H1 (cell line): Measurements from ENCODE around the gene DTX3. TPM values are rescaled to one million over a fixed set of nuclear protein-coding genes. Genes with fewer than 3 reads are reported as not detected.

Source experiments
- CTCF ChIA-PET: fragments of 300-600 bp; sonication (Branson Sonifier 250); formaldehyde crosslinking; loops from one replicate; lab custom pipeline; 2021; ENCODE audit not compliant: partially characterized antibody; lab: Charles Lee
- POLR2A ChIA-PET: fragments of 300-600 bp; sonication (Branson Sonifier 250); formaldehyde crosslinking; loops from one replicate; lab custom pipeline; 2021; ENCODE audit warnings: inconsistent platforms; ENCODE audit not compliant: partially characterized antibody; lab: Charles Lee
- DNase-seq, 2 experiments: peaks; one replicate each; pipeline versions ENCODE4 v3.0.0 to v3.0.0-alpha.2; 2010 to 2022; ENCODE audit warnings: low spot score in 2 of 2, low read depth in 1 of 2, mixed read lengths in 1 of 2
- FAIRE-seq: peaks from 2 replicates; lab custom pipeline; 2011; peaks lifted over from hg19 to GRCh38; lab: Jason Lieb, UNC
- H2AFZ ChIP-seq: 2 replicates; pipeline ENCODE4 v1.8.1; 2012; ENCODE audit warnings: low read length, inconsistent platforms
- H2AK5ac ChIP-seq: 2 replicates; pipeline ENCODE4 v1.6.1; 2013; ENCODE audit warnings: low read depth, low read length
- H2BK120ac ChIP-seq: replicated peaks from 2 replicates; pipeline ENCODE3; 2013; ENCODE audit warnings: low read depth, low read length, inconsistent platforms
- H2BK12ac ChIP-seq: 2 replicates; pipeline ENCODE4 v1.6.1; 2013; ENCODE audit warnings: low read depth, low read length
- H2BK15ac ChIP-seq: 2 replicates; pipeline ENCODE4 v1.6.1; 2013; ENCODE audit warnings: low read length
- H2BK20ac ChIP-seq: 2 replicates; pipeline ENCODE4 v1.6.1; 2013; ENCODE audit warnings: low read length
- H2BK5ac ChIP-seq: 2 replicates; pipeline ENCODE4 v1.6.1; 2013; ENCODE audit warnings: low read depth, low read length
- H3K14ac ChIP-seq: 2 replicates; pipeline ENCODE4 v1.6.1; 2013; ENCODE audit warnings: inconsistent platforms; ENCODE audit not compliant: insufficient read length
- H3K18ac ChIP-seq: 2 replicates; pipeline ENCODE4 v1.6.1; 2013; ENCODE audit warnings: low read length; ENCODE audit errors: extremely low read depth
- H3K23ac ChIP-seq: 2 replicates; pipeline ENCODE4 v1.6.1; 2013; ENCODE audit warnings: inconsistent platforms; ENCODE audit not compliant: insufficient read length
- H3K23me2 ChIP-seq: 2 replicates; pipeline ENCODE4 v1.6.1; 2013; ENCODE audit warnings: low read depth, low read length
- H3K27ac ChIP-seq: 2 replicates; pipeline ENCODE4 v1.6.1; 2011; ENCODE audit warnings: low read depth, low read length, inconsistent platforms
- H3K27me3 ChIP-seq, 4 experiments: replicated peaks in 1 of 4; 1 replicate in 1 of 4; 2 replicates in 3 of 4; pipeline versions ENCODE4 v1.6.1 to v1.8.1; 2011 to 2013; ENCODE audit warnings: low read length in 3 of 4, mild to moderate bottlenecking in 3 of 4, inconsistent platforms in 2 of 4, mixed read lengths in 2 of 4, moderate library complexity in 1 of 4; ENCODE audit not compliant: control insufficient read depth in 3 of 4, insufficient read depth in 3 of 4; ENCODE audit errors: extremely low read depth in 1 of 4
- H3K36me3 ChIP-seq, 4 experiments: 2 replicates each; pipeline versions ENCODE4 v1.6.1 to v1.8.1; 2011 to 2013; ENCODE audit warnings: mild to moderate bottlenecking in 4 of 4, low read length in 3 of 4, moderate library complexity in 2 of 4, control low read depth in 1 of 4, inconsistent platforms in 1 of 4; ENCODE audit not compliant: insufficient read depth in 4 of 4, control insufficient read depth in 2 of 4
- H3K4ac ChIP-seq: replicated peaks from 2 replicates; pipeline ENCODE3; 2013; ENCODE audit warnings: low read length, low read depth, mixed read lengths, inconsistent platforms; ENCODE audit not compliant: insufficient read length
- H3K4me1 ChIP-seq, 4 experiments: replicated peaks in 1 of 4; 1 replicate in 1 of 4; 2 replicates in 3 of 4; pipeline versions ENCODE4 v1.6.1 to v1.8.1; 2011 to 2013; ENCODE audit warnings: low read length in 3 of 4, inconsistent platforms in 2 of 4, mixed read lengths in 1 of 4; ENCODE audit not compliant: insufficient read depth in 4 of 4, control insufficient read depth in 3 of 4
- H3K4me2 ChIP-seq, 2 experiments: 2 replicates each; pipeline versions ENCODE4 v1.6.1 to v1.8.1; 2011 to 2013; ENCODE audit warnings: low read depth in 2 of 2, low read length in 2 of 2, control low read depth in 1 of 2, inconsistent platforms in 1 of 2, mild to moderate bottlenecking in 1 of 2; ENCODE audit not compliant: insufficient read depth in 1 of 2
- H3K4me3 ChIP-seq, 4 experiments: fragments of 200-600, 300-600 bp in 1 of 4; sonication (generic), shearing (Covaris generic), sonication (Bioruptor Twin) in 1 of 4; 2 replicates each; pipeline versions ENCODE4 v1.5.1 to v1.8.1; 2011 to 2016; ENCODE audit warnings: low read length in 4 of 4, low read depth in 3 of 4, control low read depth in 2 of 4, inconsistent platforms in 2 of 4, mild to moderate bottlenecking in 2 of 4, mixed read lengths in 1 of 4, moderate library complexity in 1 of 4; ENCODE audit not compliant: insufficient read depth in 2 of 4; ENCODE audit errors: extremely low read depth in 1 of 4
- H3K56ac ChIP-seq: replicated peaks from 2 replicates; pipeline ENCODE3; 2013; ENCODE audit warnings: low read depth, mild to moderate bottlenecking, mixed read lengths, low read length, inconsistent platforms; ENCODE audit not compliant: insufficient read length
- H3K79me1 ChIP-seq: 2 replicates; pipeline ENCODE4 v1.6.1; 2013; ENCODE audit warnings: low read depth, low read length, control low read depth
- H3K79me2 ChIP-seq, 2 experiments: 2 replicates each; pipeline versions ENCODE4 v1.6.1 to v1.8.1; 2012 to 2013; ENCODE audit warnings: low read length in 2 of 2, mild to moderate bottlenecking in 2 of 2, inconsistent platforms in 1 of 2; ENCODE audit not compliant: insufficient read depth in 2 of 2, control insufficient read depth in 1 of 2
- H3K9ac ChIP-seq, 4 experiments: replicated peaks in 1 of 4; 1 replicate in 1 of 4; 2 replicates in 3 of 4; pipeline versions ENCODE4 v1.6.1 to v1.8.1; 2011 to 2013; ENCODE audit warnings: low read depth in 3 of 4, low read length in 3 of 4, control low read depth in 2 of 4, mild to moderate bottlenecking in 2 of 4, moderate library complexity in 2 of 4, inconsistent platforms in 1 of 4; ENCODE audit errors: extremely low read depth in 1 of 4
- H3K9me3 ChIP-seq, 2 experiments: 2 replicates each; pipeline versions ENCODE4 v1.6.1 to v1.8.1; 2012 to 2013; ENCODE audit warnings: mild to moderate bottlenecking in 2 of 2, moderate library complexity in 2 of 2, control low read depth in 1 of 2, inconsistent platforms in 1 of 2, low read depth in 1 of 2, low read length in 1 of 2, mixed read lengths in 1 of 2; ENCODE audit not compliant: insufficient read depth in 2 of 2
- H4K20me1 ChIP-seq, 2 experiments: replicated peaks in 1 of 2; 2 replicates each; pipeline versions ENCODE3 to v1.8.1; 2011 to 2013; ENCODE audit warnings: inconsistent platforms in 2 of 2, low read length in 2 of 2, mild to moderate bottlenecking in 1 of 2; ENCODE audit not compliant: insufficient read depth in 2 of 2, control insufficient read depth in 1 of 2
- H4K5ac ChIP-seq: 2 replicates; pipeline ENCODE4 v1.6.1; 2013; ENCODE audit warnings: low read length, low read depth, mixed read lengths, inconsistent platforms; ENCODE audit not compliant: insufficient read length
- H4K8ac ChIP-seq: 2 replicates; pipeline ENCODE4 v1.8.0; 2013; ENCODE audit warnings: mild to moderate bottlenecking, moderate library complexity, low read length, inconsistent platforms; ENCODE audit not compliant: insufficient read depth; ENCODE audit errors: extremely low read depth
- H4K91ac ChIP-seq: replicated peaks from 2 replicates; pipeline ENCODE3; 2013; ENCODE audit warnings: low read length, mixed read lengths, inconsistent platforms; ENCODE audit not compliant: insufficient read length
- MAFK ChIP-seq: IDR thresholded peaks from 2 replicates; pipeline ENCODE4 v1.6.1; 2012; ENCODE audit warnings: low read depth, mild to moderate bottlenecking, improper control_type of control experiment, low read length
- RXRA ChIP-seq: IDR thresholded peaks from 2 replicates; pipeline ENCODE4 v1.6.1; 2011; ENCODE audit warnings: low read depth, mild to moderate bottlenecking, low read length, moderate library complexity; ENCODE audit not compliant: insufficient read depth
- TCF12 ChIP-seq: IDR thresholded peaks from 2 replicates; pipeline ENCODE4 v1.6.1; 2011; ENCODE audit warnings: low read depth, mild to moderate bottlenecking, low read length
- WGBS, 2 experiments: shearing (Covaris generic) in 1 of 2; methylation state at CpG; one replicate each; pipeline versions ENCODE4 v1.1.6 to v1.1.7; 2013 to 2015; ENCODE audit warnings: low lambda C conversion rate in 2 of 2, mixed read lengths in 2 of 2, inconsistent platforms in 1 of 2, low coverage in 1 of 2, missing lambda C conversion rate in 1 of 2; ENCODE audit not compliant: insufficient replicate concordance in 2 of 2, insufficient coverage in 1 of 2, insufficient read length in 1 of 2; ENCODE audit errors: extremely low coverage in 1 of 2, missing lambda C conversion rate in 1 of 2; 5-methylcytosine and 5-hydroxymethylcytosine counted together
- polyA plus RNA-seq, 7 experiments: library from polyadenylated mRNA; depleted of rRNA in 3 of 7; stranded (reverse) in 5 of 7; unstranded in 2 of 7; fragments of >200 nt in 5 of 7; fragments of 200-250 nt in 2 of 7; gene quantifications; 1 replicate in 5 of 7; 2 replicates in 1 of 7; 4 replicates in 1 of 7; pipeline versions ENCODE4 v1.2.1 to v1.2.3, GENCODE V29; 2011 to 2013; ENCODE audit warnings: missing spikeins in 2 of 7, mixed read lengths in 2 of 7
- total RNA-seq: library from RNA; stranded (reverse); fragmentation: NEBNext Ultra II Directional; extraction: Animal tissue kit (Norgen Biotek cat#: 25700); gene quantifications from 2 replicates; pipeline ENCODE4 v1.2.1, GENCODE V29; 2021

DTX3 gene
- total and polyA plus RNA-seq, 2 of the 8 experiments (the other 6 are each of a cell fraction or from before 2014, with no cell fraction given): 41.8 to 92.5 TPM

DNA sequence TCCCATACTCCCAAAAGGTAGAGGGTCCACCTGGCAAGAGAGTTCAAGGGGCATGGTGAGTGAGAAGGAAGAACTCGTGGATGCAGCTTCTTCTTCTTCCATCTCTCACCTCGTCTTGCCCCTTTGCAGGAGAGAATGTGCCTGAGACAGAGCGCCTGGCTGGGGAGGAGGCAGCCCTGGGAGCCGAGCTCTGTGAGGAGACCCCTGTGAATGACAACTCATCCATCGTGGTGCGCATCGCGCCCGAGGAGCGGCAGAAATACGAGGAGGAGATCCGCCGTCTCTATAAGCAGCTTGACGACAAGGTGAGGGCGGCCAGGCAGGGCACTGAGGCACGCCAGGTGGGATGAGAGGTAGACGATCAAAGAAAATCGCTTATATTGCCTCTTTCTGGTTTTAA is 34.8 kb upstream of the DTX3 start:
- Histone ChIP-seq H3K23ac (no peak overlapping the region), H2BK15ac (no peak overlapping the region), H3K79me2 (no peaks in the 10 kb centered on the region), H3K4me2 (no peak overlapping the region), H2BK120ac (no peak overlapping the region), H3K9me3 (no peaks in the 10 kb centered on the region), H2BK12ac (no peak overlapping the region), H3K23me2 (no peaks in the 10 kb centered on the region), H2BK20ac (no peak overlapping the region), H2AFZ (no peak overlapping the region), H3K14ac (no peak overlapping the region), H2AK5ac (no peak overlapping the region), H3K4me1 (no peaks in the 10 kb centered on the region), H2BK5ac (no peak overlapping the region), H4K91ac (no peak overlapping the region), H4K20me1 (no peaks in the 10 kb centered on the region), H3K56ac (no peak overlapping the region), H3K27me3 (no peaks in the 10 kb centered on the region), H3K18ac (no peak overlapping the region), H4K8ac (no peak overlapping the region), H3K36me3 (peaks cover 12 to 62% (median 38%) of the 10 kb centered on the region in 4 experiments), H3K4ac (no peak overlapping the region), H4K5ac (no peak overlapping the region), H3K27ac (no peak overlapping the region), H3K9ac (no peak overlapping the region), H3K79me1 (no peaks in the 10 kb centered on the region), H3K4me3 (no peak overlapping the region)
- DNase-seq (no peak), FAIRE-seq (no peak)
- ChIA-PET CTCF (interaction anchor here (0.7 to 6.1 kb wide), 5 partner anchors 14 to 184 kb away, joined by 3 to 62 read pairs (median 3); partner anchors contain the start of gene B4GALNT1), POLR2A (interaction anchor here (0.7 to 1.3 kb wide), 3 partner anchors 21 to 52 kb away, joined by 3 to 4 read pairs (median 3); partner anchors contain the start of gene PIP4K2C)
- WGBS, 2 experiments: 87% methylated on average over 18 of the region's 18 CpGs; no CpG with 5 or more reads in 1 of the 2 experiments
- no peak for TF ChIP-seq TCF12
- TF ChIP-seq MAFK: no peak
- no peak for TF ChIP-seq RXRA
